Fibroblast of mammary gland (primary cell): ENCODE data around the gene LRIG3.
A peak's percentile ranks its signal among the peaks of the same experiment; 100 is the strongest.
"Not testable (repeated sequence)": the region's sequence is repeated elsewhere in the genome, so short reads cannot be mapped to it uniquely, and the experiment has no call there.

Experiments used
- DNase-seq: peaks from one replicate; pipeline ENCODE4 v3.0.0-alpha.2; 2010; ENCODE audit warnings: low read depth
- H3K4me3 ChIP-seq: 2 replicates; pipeline ENCODE4 v1.5.1; 2011; ENCODE audit warnings: low read depth, mild to moderate bottlenecking, low read length, moderate library complexity; ENCODE audit not compliant: control insufficient read depth
- TF ChIP-seq, protein P1 (sequence below): conservative IDR thresholded peaks from 2 replicates; pipeline ENCODE4 v1.5.1; 2011; ENCODE audit warnings: low read depth, low read length, inconsistent platforms; ENCODE audit not compliant: control insufficient read depth, insufficient read depth

Gene LRIG3

GRCh38 chr12:58905422-58905821 lies 14.9 kb downstream of the LRIG3 start:
- no peak for DNase-seq
- no peak overlapping the region for H3K4me3 ChIP-seq
- TF ChIP-seq, protein P1, sequence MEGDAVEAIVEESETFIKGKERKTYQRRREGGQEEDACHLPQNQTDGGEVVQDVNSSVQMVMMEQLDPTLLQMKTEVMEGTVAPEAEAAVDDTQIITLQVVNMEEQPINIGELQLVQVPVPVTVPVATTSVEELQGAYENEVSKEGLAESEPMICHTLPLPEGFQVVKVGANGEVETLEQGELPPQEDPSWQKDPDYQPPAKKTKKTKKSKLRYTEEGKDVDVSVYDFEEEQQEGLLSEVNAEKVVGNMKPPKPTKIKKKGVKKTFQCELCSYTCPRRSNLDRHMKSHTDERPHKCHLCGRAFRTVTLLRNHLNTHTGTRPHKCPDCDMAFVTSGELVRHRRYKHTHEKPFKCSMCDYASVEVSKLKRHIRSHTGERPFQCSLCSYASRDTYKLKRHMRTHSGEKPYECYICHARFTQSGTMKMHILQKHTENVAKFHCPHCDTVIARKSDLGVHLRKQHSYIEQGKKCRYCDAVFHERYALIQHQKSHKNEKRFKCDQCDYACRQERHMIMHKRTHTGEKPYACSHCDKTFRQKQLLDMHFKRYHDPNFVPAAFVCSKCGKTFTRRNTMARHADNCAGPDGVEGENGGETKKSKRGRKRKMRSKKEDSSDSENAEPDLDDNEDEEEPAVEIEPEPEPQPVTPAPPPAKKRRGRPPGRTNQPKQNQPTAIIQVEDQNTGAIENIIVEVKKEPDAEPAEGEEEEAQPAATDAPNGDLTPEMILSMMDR = no peak

- DNase-seq, H3K4me3 ChIP-seq: not testable (repeated sequence)
Observed at GRCh38 chr12:58902726-58903125, 17.6 kb downstream of the LRIG3 start.

DNA sequence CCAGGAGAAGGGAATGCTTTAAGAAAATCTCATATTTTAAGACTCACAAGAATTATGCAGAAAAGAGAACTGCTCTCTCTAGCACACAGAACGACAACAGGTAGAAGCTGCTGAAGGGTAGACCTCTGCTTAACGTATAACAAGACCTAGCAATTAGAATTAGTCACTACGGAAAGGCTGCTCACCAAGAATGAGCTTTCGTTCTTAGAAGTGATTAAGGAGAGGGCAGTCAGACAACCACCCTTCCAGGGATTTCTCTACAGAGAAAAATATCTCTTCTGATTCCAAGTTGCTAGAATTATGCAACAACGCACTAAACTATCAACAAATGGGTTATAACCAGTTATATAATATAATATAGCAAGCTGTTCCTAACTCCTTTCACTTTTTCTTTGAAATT lies 18.6 kb downstream of the LRIG3 start:
- TF ChIP-seq, protein P1 = no peak
- DNase-seq = no peak
- no peak overlapping the region for H3K4me3 ChIP-seq

GRCh38 chr12:58897969-58898368 lies 22.3 kb downstream of the LRIG3 start:
- TF ChIP-seq, protein P1 = no peak
- H3K4me3 ChIP-seq = no peak overlapping the region
- DNase-seq = no peak

- TF ChIP-seq, protein P1 = no peak
- no peak for DNase-seq
- no peak overlapping the region for H3K4me3 ChIP-seq
Observed at GRCh38 chr12:58896278-58896677, 24.0 kb downstream of the LRIG3 start.

DNA sequence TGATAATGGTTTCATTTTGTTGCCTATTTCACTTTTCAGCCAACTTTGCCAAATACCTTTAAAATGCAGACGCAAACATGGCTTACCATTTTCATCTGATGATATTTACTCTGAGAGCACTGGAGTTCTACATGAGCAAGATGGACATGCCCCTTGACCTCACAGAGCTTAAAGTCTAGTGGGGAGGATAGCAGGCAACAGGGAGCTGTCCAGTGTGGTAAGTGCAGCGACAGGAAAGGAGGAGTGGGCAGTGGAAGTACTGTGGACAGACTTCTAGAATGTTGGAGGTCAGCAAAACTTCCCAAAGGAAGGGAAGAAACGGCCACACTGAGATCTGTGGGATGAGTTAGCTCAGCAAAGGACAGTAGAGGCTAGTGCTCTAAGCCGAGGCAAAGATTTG lies 25.3 kb downstream of the LRIG3 start:
- no peak for DNase-seq
- H3K4me3 ChIP-seq = no peak overlapping the region
- TF ChIP-seq, protein P1 = no peak

GRCh38 chr12:58894040-58894439 lies 26.3 kb downstream of the LRIG3 start:
- no peak overlapping the region for H3K4me3 ChIP-seq
- TF ChIP-seq, protein P1 = no peak
- DNase-seq = no peak

DNA sequence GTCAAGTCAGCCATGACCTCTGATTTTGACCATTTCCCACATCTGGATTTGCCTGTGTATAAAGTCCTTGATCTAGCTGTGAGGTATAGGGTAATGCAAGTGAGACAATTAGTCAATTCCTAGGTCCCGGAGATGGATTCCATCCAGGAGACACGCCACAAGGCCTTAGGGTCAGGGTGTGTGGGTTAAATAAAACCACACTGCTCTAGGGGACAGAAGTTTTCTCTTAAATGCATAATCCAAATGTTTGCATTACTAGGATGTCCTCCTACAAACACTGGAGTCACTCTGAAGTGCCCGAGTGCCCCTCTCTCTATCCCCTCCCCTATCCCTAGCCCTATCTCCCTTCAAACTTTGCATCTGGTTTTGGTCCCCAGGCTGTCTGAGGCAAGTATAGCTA lies 26.8 kb downstream of the LRIG3 start:
- peak; percentile 70 for DNase-seq
- no peak overlapping the region for H3K4me3 ChIP-seq
- TF ChIP-seq, protein P1 = no peak
